SIG-M5 (cell line): ENCODE results near the gene EDEM1.
A peak's percentile ranks its signal among the peaks of the same experiment; 100 is the strongest.

ENCODE experiments used
- DNase-seq: peaks from one replicate; lab custom pipeline; 2025; lab: John Stamatoyannopoulos, UW

EDEM1 gene

GRCh38 chr3:5198986-5199731, 11.7 kb downstream of the EDEM1 start:
- peak; percentile 66 for DNase-seq

GRCh38 chr3:5201536-5201935, 14.0 kb downstream of the EDEM1 start:
- no peak for DNase-seq

- no peak for DNase-seq
Measured at GRCh38 chr3:5202222-5202621, 14.7 kb downstream of the EDEM1 start.

- DNase-seq = no peak
Measured at GRCh38 chr3:5205165-5205941, 17.8 kb downstream of the EDEM1 start.

DNA sequence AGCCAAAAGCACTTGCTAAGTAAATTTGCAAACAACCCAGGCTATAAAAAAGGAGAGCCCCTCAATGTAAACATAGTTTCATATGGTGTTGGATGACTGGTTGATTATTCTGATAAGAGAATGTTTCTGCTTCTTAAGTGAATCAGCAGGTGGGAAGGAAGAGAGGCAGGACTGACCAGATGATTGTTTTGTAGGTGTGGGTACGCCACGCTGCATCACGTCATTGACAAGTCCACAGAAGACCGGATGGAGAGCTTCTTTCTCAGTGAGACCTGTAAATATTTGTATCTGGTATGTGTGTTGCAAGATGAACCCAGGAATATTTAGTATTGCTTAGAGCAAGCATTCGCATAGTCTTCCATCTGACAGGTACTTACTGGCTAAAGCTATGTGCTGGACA, 23.4 kb downstream of the EDEM1 start:
- no peak for DNase-seq

DNA sequence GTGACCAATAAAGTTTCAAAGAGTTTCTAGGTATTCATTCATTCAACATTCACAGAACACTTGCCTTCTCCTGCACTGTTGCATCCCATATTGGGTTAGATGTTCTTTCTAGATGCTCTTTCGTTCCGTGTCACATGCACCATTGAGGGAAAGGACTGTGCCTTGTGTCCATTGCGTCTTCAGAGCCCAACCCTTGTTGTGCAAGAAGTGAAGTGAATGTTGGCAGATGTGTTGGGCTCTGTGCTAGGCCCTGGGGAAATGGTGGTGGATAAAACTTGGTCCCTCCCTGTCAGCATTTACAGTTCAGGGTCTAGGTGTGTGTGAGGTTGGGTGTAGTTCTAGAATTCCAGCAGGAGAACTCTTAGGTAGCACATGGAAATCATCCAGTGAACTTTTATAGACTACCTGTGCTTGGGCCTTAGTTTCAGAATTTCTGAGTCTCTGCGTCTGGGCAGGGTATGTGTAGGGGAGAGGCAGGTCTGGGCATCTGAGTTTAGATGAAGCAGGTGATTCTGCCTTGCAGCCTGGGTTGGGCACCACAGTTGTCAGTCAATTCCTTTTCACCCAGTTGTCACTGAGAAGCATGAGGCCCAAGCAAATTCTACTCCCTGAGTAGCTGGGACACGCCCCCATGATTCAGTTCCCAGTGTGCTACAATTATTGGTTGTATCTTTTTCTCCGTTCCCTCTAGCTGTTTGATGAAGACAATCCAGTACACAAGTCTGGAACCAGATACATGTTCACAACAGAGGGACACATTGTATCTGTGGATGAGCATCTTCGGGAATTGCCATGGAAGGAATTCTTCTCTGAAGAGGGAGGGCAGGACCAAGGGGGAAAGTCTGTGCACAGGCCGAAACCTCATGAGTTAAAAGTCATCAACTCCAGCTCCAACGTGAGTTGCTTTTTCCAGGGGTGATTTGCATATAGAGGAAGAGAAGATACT, 25.4 kb downstream of the EDEM1 start:
- no peak for DNase-seq

GRCh38 chr3:5213574-5213966, 26.1 kb downstream of the EDEM1 start:
- DNase-seq = no peak

DNA sequence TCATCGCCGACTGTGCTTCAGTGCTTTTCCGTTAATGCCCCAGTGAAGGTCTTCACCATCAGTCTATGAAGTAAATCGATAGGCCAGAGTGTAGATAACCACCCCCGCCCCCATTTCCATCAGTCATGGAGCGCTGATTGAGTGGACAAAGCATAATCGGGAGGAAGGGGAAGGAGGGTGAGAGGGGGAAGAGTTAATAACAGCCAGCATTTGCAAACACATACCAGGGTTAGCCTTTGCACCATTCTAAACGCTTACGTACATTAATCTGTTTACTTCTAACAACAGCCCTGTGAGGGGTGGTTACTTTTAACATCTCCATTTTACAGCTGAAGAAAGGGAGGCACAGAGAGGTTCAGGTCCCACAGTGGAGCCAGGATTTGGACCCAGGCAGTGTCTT, 26.8 kb downstream of the EDEM1 start:
- DNase-seq = no peak

DNA sequence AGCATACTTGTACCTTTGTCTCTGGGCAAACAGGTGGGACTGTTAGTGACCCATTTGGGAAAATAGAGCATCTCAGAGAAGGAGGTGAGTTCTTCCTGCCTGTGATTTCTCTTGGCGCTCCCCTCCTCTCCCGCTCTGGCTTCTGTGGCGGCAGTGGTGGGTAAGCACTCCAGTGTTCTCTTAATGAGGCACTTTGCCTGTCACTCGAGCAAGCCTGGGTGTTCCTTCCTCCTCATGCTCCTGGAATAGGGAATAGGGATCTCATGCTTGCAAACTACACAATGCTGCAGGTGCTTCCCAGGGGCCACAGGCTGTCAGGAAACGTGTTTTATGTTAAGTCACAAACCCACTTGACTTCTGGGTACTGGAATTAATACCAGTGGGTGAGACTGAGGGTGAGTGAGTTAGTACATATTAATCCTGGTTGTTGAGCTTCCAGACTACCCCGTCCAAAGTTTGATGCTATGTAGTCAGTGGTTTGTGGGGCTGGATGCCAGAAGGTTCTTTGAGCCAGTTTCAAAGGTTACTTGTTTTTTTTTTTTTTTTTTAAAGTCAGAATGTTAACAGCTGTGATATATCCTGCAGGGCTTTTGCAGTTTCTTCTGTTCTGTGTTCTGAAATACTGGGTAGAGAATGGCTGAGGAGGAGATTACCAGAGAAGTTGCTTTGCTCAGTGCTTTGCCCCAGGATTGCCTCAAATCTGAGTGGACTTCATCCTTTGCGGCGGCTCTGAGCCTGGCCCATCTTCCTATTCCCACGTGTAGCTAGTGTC, 30.5 kb downstream of the EDEM1 start:
- no peak for DNase-seq

DNA sequence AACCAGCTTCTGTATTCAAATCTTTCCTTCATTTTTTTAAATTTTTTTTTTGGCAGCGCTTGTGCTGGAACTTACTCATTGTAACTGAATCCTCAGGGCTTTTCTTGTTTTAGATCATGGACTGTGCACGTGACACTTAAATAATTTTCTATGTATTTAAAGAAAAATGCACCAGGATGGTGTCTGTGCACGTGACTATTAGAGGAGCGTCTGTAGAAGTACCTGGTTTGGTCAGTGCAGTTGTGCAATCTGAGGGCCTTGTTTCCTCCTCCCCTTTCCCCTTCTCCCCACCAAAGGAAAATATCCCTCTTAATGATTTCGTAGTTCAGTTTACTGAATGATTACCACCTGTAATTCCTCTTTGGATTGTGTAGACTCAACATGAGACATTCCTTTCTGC, 31.3 kb downstream of the EDEM1 start:
- DNase-seq = no peak

GRCh38 chr3:5219216-5219615, 31.7 kb downstream of the EDEM1 start:
- DNase-seq = no peak

DNA sequence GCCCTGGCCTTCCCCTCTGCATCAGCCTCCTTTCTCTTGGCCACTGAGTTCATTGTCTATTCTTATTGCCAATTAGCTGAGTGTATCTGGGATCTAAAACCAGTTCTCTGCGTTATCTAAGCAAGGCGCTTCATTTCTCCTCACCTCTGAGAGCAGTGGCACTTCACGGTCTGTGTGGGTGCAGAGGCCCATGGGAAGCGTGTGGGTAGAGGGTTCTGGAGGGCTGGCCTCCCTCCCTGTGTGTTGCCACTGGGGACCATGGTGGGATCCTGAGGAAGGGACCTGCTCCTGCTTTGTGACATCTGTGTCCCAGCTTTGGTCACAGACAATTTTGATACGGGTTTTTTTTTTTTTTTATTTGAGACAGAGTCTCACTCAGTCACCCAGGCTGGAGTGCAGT, 32.7 kb downstream of the EDEM1 start:
- DNase-seq = no peak

DNA sequence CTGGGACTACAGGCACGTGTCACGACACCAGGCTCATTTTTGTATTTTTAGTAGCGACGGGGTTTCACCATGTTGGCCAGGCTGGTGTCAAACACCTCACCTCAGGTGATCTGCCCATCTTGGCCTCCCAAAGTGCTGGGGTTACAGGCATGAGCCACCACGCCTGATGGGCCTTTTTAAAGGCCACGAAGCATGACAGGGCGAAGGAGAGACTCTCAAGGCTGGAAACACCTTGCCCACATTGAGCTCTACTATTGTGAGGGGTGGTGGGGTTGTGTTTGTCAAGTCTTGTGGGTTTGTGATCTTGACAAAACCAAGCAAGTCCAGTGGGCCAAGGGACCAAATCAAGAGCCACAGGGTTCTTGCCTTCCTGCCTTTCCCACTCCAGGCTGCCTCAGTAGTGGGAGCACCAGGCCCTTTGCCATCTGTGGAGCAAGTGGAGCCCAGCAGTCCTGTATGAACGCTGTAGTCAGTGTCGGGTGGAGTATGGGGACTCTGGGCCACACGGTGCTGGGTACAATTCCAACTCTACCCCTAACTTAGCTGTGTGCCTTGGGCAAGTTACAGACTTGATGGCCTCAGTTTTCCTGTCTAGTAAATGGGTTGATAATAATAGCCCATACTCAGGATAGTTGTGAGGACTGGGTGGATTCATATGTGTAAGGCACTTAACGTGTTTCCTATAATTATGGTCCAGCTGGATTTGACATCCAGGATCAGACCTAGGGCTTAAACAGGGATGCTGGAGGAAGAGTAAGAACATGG, 33.3 kb downstream of the EDEM1 start:
- no peak for DNase-seq

DNA sequence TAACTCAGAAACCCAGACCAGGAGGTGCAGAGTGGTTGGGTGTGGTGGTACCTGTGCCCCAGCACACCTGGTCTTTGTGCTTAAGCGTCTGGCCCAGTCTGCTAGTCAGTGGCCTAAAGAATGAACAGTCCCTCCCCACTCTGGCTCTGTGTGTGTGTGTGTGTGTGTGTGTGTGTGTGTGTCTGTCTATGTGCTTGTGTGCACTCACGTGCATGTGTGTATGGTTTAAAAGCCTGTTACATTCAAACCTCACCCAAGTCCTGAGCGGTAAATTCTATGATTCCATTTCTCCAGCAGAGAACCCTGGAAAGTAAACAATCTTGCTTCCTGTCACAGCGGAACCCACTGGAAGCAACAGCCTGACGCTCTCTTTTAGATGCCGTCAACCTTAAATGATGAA, 34.2 kb downstream of the EDEM1 start:
- no peak for DNase-seq

DNA sequence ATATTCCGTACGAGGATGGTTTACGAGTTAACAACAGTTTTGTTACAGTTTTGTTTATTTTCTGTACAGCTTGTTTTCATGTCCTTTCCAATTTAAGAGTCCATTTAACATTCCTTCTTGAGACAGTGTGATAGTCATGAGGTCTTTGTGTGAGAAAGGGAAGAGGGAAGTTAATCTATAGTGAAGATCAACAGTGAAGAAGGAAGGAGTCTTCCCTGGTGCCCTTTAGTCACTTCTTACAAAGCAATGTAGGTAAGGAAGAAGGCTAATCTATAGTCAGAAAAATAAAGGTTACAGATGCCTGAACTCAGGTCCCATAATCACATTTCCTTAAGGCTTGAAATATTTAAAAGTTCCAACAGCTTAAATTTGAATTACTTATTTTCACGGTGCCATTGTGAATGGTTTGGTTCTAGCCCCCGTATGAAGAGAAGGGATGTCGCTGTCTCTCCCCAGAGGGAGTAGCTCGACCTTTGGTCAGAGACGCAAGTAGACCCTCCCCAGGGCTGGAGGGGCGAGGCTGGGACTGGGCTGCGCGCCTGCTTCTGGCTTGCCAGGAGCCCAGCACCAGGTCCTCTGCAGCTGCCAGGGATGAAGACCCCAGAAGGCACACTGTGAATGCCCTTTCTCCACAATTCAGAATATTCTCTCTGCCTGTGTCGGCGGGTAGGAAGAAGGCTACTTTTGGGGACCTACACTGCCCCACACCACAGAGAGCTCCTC, 34.9 kb downstream of the EDEM1 start:
- DNase-seq = no peak

DNA sequence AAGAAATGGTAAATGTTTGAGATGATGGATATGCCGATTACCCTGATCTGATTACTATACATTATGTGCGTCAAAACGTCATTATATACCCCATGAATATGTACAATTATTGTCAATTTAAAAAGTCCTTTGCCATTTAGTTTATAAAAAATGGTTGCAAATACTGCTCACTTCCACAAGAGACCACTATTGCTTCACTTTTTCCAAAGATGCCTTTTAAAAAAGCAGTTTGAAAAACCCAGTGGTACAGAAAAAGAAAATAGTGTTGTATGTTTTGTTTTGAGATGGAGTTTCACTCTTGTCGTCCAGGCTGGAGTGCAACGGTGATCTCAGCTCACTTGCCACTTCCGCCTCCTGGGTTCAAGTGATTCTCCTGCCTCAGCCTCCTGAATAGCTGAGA, 39.3 kb downstream of the EDEM1 start:
- no peak for DNase-seq

- DNase-seq = no peak
Measured at GRCh38 chr3:5227812-5228211, 40.3 kb downstream of the EDEM1 start.

GRCh38 chr3:5229414-5229813, 41.9 kb downstream of the EDEM1 start:
- DNase-seq = no peak

DNA sequence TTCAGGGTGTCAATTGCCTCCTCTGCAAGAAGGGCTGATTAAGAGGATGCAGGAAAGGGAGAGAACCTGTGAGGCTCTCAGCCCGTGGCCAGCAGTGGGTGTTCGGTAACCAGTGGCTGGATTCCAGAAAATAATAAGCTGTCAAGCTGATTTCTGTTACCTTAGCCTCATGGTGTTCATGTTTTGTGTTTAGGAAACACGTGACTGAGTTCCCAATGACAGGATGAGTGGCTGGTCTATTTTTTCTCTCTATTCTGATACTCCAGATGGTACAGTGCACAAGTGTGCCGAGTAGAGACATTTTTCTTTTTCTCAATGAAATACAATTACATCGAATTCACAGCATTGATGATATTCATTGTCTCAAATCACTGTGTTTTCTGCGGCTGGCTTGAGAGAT, 43.6 kb downstream of the EDEM1 start:
- DNase-seq = no peak

GRCh38 chr3:5231487-5231886, 44.0 kb downstream of the EDEM1 start:
- DNase-seq = no peak
